HG03175 (cell line): Measurements from ENCODE around the gene NAP1L3.

ENCODE experiments used
- ATAC-seq: cut with Tn5 transposase; IDR thresholded peaks from one replicate; pipeline ENCODE4 v1.9.1; 2021; ENCODE audit warnings: mild to moderate bottlenecking, moderate library complexity; ENCODE audit not compliant: unreplicated experiment

The NAP1L3 gene

GRCh38 chrX:93673056-93673868 is at the start of gene NAP1L3:
Gene NAP1L3 (minus strand): TSS chrX:93673578. CDS start chrX:93673304, 274 bp downstream.
- ATAC-seq: peak; percentile 53

GRCh38 chrX:93711076-93711475 is 37.7 kb upstream of the NAP1L3 start:
- ATAC-seq: no peak

- ATAC-seq: no peak
Observed at GRCh38 chrX:93703701-93704100, 30.3 kb upstream of the NAP1L3 start.

- ATAC-seq: no peak
Observed at GRCh38 chrX:93695981-93696380, 22.6 kb upstream of the NAP1L3 start.

- no peak for ATAC-seq
Observed at GRCh38 chrX:93673869-93674271, 492 bp upstream of the NAP1L3 start, which contains the start of gene FAM133A. Gene FAM133A (plus strand): TSS chrX:93674206. CDS start chrX:93709420, 35,214 bp downstream.

GRCh38 chrX:93660575-93660974 is 12.8 kb downstream of the NAP1L3 start:
- no peak for ATAC-seq

GRCh38 chrX:93649381-93649780 is 24.0 kb downstream of the NAP1L3 start:
- ATAC-seq: no peak

- ATAC-seq: no peak
Observed at GRCh38 chrX:93637591-93637990, 35.8 kb downstream of the NAP1L3 start.
